Pancreas (tissue), 10 donors: ENCODE measurements around the gene PSMB3. TPM values are rescaled to one million over a fixed set of nuclear protein-coding genes. Genes with fewer than 3 reads are reported as not detected.

ENCODE experiments used
- ATAC-seq, 4 donors: fragments of 200-7000 bp; cut with Tn5 transposase; one replicate each; pipeline versions ENCODE4 v1.8.0 to v1.9.1; 2020; ENCODE audit warnings: mild to moderate bottlenecking in 4 of 4, moderate library complexity in 4 of 4
- DNase-seq, 6 donors: peaks; one replicate each; pipeline ENCODE4 v3.0.0-alpha.2; 2020
- FAIRE-seq: peaks from 2 replicates; lab custom pipeline; 2012; peaks lifted over from hg19 to GRCh38; lab: Jason Lieb, UNC
- H3K27ac ChIP-seq, 4 donors: fragments of 200-600 bp; sonication (generic); 1 replicate in 3 of 4; 2 replicates in 1 of 4; pipeline versions ENCODE4 v1.5.0 to v1.8.0; 2020
- H3K27me3 ChIP-seq, 4 donors: fragments of 200-600 bp; one replicate each; pipeline ENCODE4 v1.8.0; 2021
- H3K36me3 ChIP-seq, 3 donors: fragments of 200-600 bp; sonication (generic) in 1 of 3; one replicate each; pipeline versions ENCODE4 v1.5.0 to v1.8.0; 2020 to 2021
- H3K4me1 ChIP-seq, 3 donors: fragments of 200-600 bp; one replicate each; pipeline ENCODE4 v1.8.0; 2021
- H3K4me3 ChIP-seq, 4 donors: fragments of 200-600 bp; sonication (generic) in 2 of 4; one replicate each; pipeline versions ENCODE4 v1.5.0 to v1.8.0; 2020 to 2021
- H3K9me3 ChIP-seq, 4 donors: fragments of 200-600 bp; one replicate each; pipeline ENCODE4 v1.8.0; 2021
- CTCF ChIP-seq, 4 donors: fragments of 200-600 bp; sonication (generic) in 3 of 4; IDR thresholded peaks; one replicate each; pipeline versions ENCODE4 v1.5.0 to v1.8.0; 2021; ENCODE audit warnings: antibody characterized with exemption in 4 of 4
- WGBS, 2 donors: extraction: QIAGEN DNeasy Blood & Tissue Kit; methylation state at CpG; one replicate each; pipeline ENCODE4 v1.1.7; 2013; 5-methylcytosine and 5-hydroxymethylcytosine counted together
- intact Hi-C, 3 donors: fragments of 100-400 bp; cut with DNase I; formaldehyde crosslinking; loops; one replicate each; pipeline versions ENCODE4 v1.11.1 to v1.14.2; 2022
- polyA plus RNA-seq, 2 donors: library from polyadenylated mRNA; stranded (reverse); fragments of 200-250 nt; gene quantifications; one replicate each; pipeline ENCODE4 v1.2.3, GENCODE V29; 2013
- total RNA-seq, 6 donors: library from RNA; stranded (reverse); fragmentation: NEBNext Ultra II Directional in 4 of 6; extraction: Animal tissue kit (Norgen Biotek cat#: 25700) in 4 of 6; gene quantifications; one replicate each; pipeline versions ENCODE4 v1.2.1 to v1.2.4, GENCODE V29; 2021 to 2023
- donor health status: healthy with polysubstance abuse.
- donor health status: DM: no; HTN: no; CAD: no; lungs with moderate emphysema.
- donor health status: DM: no; HTN: no; CAD: no.
- donor health status: control.
- donor health status: control.
- donor health status: Bipolar disorder and iron deficiency.
- donor health status: DM: yes; HTN: yes; CAD: no.
- donor health status: DM: no; HTN: no; CAD: no.
- donor health status: DM: no; HTN: no; CAD: no.
- donor health status: DM: yes; HTN: yes; CAD: no.

The PSMB3 gene
- total and polyA plus RNA-seq, 8 donors, result 27.7 to 107 (median 62.7) TPM

GRCh38 chr17:38727736-38728135 lies 24.8 kb upstream of the PSMB3 start:
- FAIRE-seq (no peak), DNase-seq (peak in 1 of 6 donors; percentile 16), ATAC-seq (no peak)
- H3K27ac ChIP-seq, result no peak overlapping the region
- H3K36me3 ChIP-seq, result no peaks in the 10 kb centered on the region
- 84 to 87% methylated on average over 5 of the region's 5 CpGs for WGBS, 2 donors
- H3K9me3 ChIP-seq, result no peaks in the 10 kb centered on the region
- no peak overlapping the region for H3K4me3 ChIP-seq
- no peaks in the 10 kb centered on the region for H3K27me3 ChIP-seq
- intact Hi-C loops, result no loop called here
- TF ChIP-seq CTCF (IDR thresholded peaks at IDR 0.05), result no peak
- peaks cover 11 to 15% (median 15%) of the 10 kb centered on the region in 3 donors for H3K4me1 ChIP-seq

GRCh38 chr17:38728290-38728831 lies 24.2 kb upstream of the PSMB3 start:
- intact Hi-C loops, result no loop called here
- Histone ChIP-seq H3K4me1 (peaks cover 15 to 20% (median 16%) of the 10 kb centered on the region in 3 donors), H3K4me3 (no peak overlapping the region), H3K27me3 (no peaks in the 10 kb centered on the region), H3K27ac (peak overlapping the region in 1 of 4 donors; percentile 2), H3K36me3 (no peaks in the 10 kb centered on the region), H3K9me3 (no peaks in the 10 kb centered on the region)
- FAIRE-seq (no peak), DNase-seq (peak in 3 of 6 donors; percentile 30 to 70 (median 37)), ATAC-seq (no peak)
- TF ChIP-seq CTCF (IDR thresholded peaks at IDR 0.05), result no peak
- 74 to 75% methylated on average over 7 to 8 of the region's 8 CpGs for WGBS, 2 donors

GRCh38 chr17:38729368-38729885 lies 23.1 kb upstream of the PSMB3 start:
- peak overlapping the region in 3 of 4 donors; percentile 45 to 65 (median 64) for H3K4me3 ChIP-seq
- TF ChIP-seq CTCF (IDR thresholded peaks at IDR 0.05), result no peak
- FAIRE-seq, result no peak
- no peak for ATAC-seq
- 23 to 24% methylated on average over 14 of the region's 14 CpGs for WGBS, 2 donors
- peak overlapping the region; percentile 48 to 85 (median 70) for H3K27ac ChIP-seq
- H3K36me3 ChIP-seq, result no peaks in the 10 kb centered on the region
- no peaks in the 10 kb centered on the region for H3K9me3 ChIP-seq
- intact Hi-C loops, result no loop called here
- H3K4me1 ChIP-seq, result peaks cover 22 to 31% (median 27%) of the 10 kb centered on the region in 3 donors
- peak in 1 of 6 donors; percentile 23 for DNase-seq
- H3K27me3 ChIP-seq, result no peaks in the 10 kb centered on the region

- H3K27me3 ChIP-seq, result no peaks in the 10 kb centered on the region
- peaks cover 22 to 37% (median 33%) of the 10 kb centered on the region in 3 donors for H3K4me1 ChIP-seq
- WGBS, 2 donors, result 1% methylated on average over 40 to 92 of the region's 92 CpGs
- peak; percentile 63 to 77 (median 71) for ATAC-seq
- DNase-seq, result peak; percentile 85 to 95 (median 90)
- no peak for FAIRE-seq
- H3K9me3 ChIP-seq, result no peaks in the 10 kb centered on the region
- peak; percentile 47 to 76 (median 60) for TF ChIP-seq CTCF (IDR thresholded peaks at IDR 0.05)
- peak within 1 kb of the TSS; percentile 51 to 73 (median 64) for H3K4me3 ChIP-seq
- intact Hi-C loops, result loop anchor here in 1 of 3 donors (5.0 kb wide), 1 partner anchor 53 kb away; no protein-coding TSS in a partner anchor
- no peaks in the 10 kb centered on the region for H3K36me3 ChIP-seq
- H3K27ac ChIP-seq, result peak within 1 kb of the TSS; percentile 83 to 91 (median 85)
These were observed 22.5 kb upstream of the PSMB3 start, which contains the start of gene CISD3 for GRCh38 chr17:38729886-38730525. Gene CISD3, plus strand, starts transcription at chr17:38730341. Its CDS starts 18 bp downstream, at chr17:38730359.
